ENCODE measurements around the gene MOCOS.
"Not testable (repeated sequence)": the region's sequence is repeated elsewhere in the genome, so short reads cannot be mapped to it uniquely, and the experiment has no call there.

Gene MOCOS

DNA sequence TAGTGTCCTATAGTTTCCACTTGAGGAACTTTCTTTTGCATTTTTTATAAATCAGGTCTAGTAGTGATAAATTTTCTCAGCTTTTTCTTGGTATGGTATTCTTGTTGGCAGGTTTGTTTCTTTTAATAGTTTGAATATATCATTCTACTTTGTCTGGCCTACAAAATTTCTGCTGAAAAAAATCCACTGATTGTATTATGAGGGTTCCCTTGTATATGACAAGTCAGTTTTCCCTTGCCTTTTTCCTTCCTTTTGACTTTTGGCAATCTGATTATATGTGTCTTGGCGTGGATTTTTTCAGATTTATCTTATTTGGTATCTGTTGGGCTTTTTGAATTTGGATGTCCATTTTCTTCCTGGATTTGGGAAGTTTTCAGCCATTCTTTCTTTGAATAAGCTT, 41.9 kb downstream of the MOCOS start:
- in situ Hi-C loops (cut with HindIII; ENCODE audit: low pct_ligation_motif_present, low sequenced_read_pairs), result no loop called here
- Histone ChIP-seq H3K4me3 (ENCODE audit: low read depth, low read length) (no peak overlapping the region), H3K27me3 (replicated peaks) (no peaks in the 10 kb centered on the region), H3K36me3 (replicated peaks) (no peaks in the 10 kb centered on the region), H3K27ac (no peak overlapping the region)
- no peak for TF ChIP-seq CTCF (IDR thresholded peaks at IDR 0.05; ENCODE audit: low read depth, low read length, missing control alignments)
- no peak for DNase-seq

DNA sequence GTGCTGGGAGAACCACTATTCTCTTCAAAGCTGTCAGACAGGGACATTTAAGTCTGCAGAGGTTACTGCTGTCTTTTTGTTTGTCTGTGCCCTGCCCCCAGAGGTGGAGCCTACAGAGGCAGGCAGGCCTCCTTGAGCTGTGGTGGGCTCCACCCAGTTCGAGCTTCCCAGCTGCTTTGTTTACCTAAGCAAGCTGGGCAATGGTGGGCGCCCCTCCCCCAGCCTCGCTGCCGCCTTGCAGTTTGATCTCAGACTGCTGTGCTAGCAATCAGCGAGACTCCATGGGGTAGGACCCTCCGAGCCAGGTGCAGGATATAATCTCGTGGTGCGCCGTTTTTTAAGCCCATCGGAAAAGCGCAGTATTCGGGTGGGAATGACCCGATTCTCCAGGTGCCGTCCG, 53.2 kb downstream of the MOCOS start:
- H3K4me3 ChIP-seq (ENCODE audit: low read depth, low read length); H3K27ac ChIP-seq; H3K36me3 ChIP-seq (replicated peaks); DNase-seq; in situ Hi-C loops (cut with HindIII; ENCODE audit: low pct_ligation_motif_present, low sequenced_read_pairs); H3K27me3 ChIP-seq (replicated peaks): not testable (repeated sequence)

DNA sequence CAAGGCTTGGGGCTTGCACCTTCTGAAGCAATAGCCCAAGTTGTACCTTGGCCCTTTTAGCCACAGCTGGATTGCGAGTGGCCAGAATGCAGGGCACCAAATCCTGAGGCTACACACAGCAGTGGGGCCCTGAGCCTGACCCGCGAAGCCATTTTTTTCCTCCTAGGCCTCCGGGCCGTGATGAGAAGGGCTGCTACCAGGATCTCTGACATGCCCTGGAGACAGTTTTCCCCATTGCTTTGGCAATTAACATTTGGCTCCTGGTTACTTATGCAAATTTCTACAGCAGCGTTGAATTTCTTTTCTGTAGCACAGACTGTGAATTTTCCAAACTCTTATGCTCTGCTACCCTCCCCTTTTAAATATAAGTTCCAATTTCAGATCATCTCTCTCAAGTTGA, 54.5 kb downstream of the MOCOS start:
- Histone ChIP-seq H3K27me3 (replicated peaks) (no peaks in the 10 kb centered on the region), H3K4me3 (ENCODE audit: low read depth, low read length) (no peak overlapping the region), H3K36me3 (replicated peaks) (no peaks in the 10 kb centered on the region), H3K27ac (no peak overlapping the region)
- TF ChIP-seq CTCF (IDR thresholded peaks at IDR 0.05; ENCODE audit: low read depth, low read length, missing control alignments), result no peak
- DNase-seq, result no peak
- in situ Hi-C loops (cut with HindIII; ENCODE audit: low pct_ligation_motif_present, low sequenced_read_pairs), result no loop called here

DNA sequence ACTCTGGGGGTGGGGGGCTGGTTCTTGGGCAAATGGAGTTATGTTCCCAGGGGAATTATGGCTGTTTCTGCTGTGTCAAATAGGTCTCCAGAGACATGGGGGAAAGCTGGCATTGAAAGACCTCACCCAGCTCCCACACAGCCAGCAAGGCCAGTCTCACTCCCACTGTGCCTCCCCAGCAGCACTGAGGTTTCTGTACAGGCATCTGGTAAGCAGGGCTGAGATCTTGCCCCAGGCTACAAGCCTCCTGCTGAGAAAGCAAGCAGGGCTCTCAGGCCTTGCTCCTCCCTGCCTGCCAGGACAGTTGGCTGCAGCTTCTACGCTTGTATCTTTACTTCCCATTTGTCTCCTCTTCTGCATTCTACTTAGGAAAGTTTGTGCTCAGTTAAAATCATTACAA, 59.7 kb downstream of the MOCOS start:
- in situ Hi-C loops (cut with HindIII; ENCODE audit: low pct_ligation_motif_present, low sequenced_read_pairs), result no loop called here
- DNase-seq, result no peak
- no peak for TF ChIP-seq CTCF (IDR thresholded peaks at IDR 0.05; ENCODE audit: low read depth, low read length, missing control alignments)
- Histone ChIP-seq H3K27ac (no peak overlapping the region), H3K4me3 (ENCODE audit: low read depth, low read length) (no peak overlapping the region), H3K36me3 (replicated peaks) (no peaks in the 10 kb centered on the region), H3K27me3 (replicated peaks) (no peaks in the 10 kb centered on the region)

- no peak for DNase-seq
- no peaks in the 10 kb centered on the region for H3K36me3 ChIP-seq (replicated peaks)
- no peak for TF ChIP-seq CTCF (IDR thresholded peaks at IDR 0.05; ENCODE audit: low read depth, low read length, missing control alignments)
- H3K27me3 ChIP-seq (replicated peaks), result no peaks in the 10 kb centered on the region
- no peak overlapping the region for H3K4me3 ChIP-seq (ENCODE audit: low read depth, low read length)
- no peak overlapping the region for H3K27ac ChIP-seq
- in situ Hi-C loops (cut with HindIII; ENCODE audit: low pct_ligation_motif_present, low sequenced_read_pairs), result no loop called here
Observed at GRCh38 chr18:36249392-36249791, 62.1 kb downstream of the MOCOS start.

GRCh38 chr18:36250827-36251226, 63.5 kb downstream of the MOCOS start:
- no peak overlapping the region for H3K27ac ChIP-seq
- no peak for TF ChIP-seq CTCF (IDR thresholded peaks at IDR 0.05; ENCODE audit: low read depth, low read length, missing control alignments)
- DNase-seq, result no peak
- no peak overlapping the region for H3K4me3 ChIP-seq (ENCODE audit: low read depth, low read length)
- in situ Hi-C loops (cut with HindIII; ENCODE audit: low pct_ligation_motif_present, low sequenced_read_pairs), result no loop called here
- H3K27me3 ChIP-seq (replicated peaks), result no peaks in the 10 kb centered on the region
- H3K36me3 ChIP-seq (replicated peaks), result no peaks in the 10 kb centered on the region
